H1 (cell line): ENCODE data around the gene UBE2E2. TPM values are rescaled to one million over a fixed set of nuclear protein-coding genes. Genes with fewer than 3 reads are reported as not detected.

ENCODE experiments used
- CTCF ChIA-PET: fragments of 300-600 bp; sonication (Branson Sonifier 250); formaldehyde crosslinking; loops from one replicate; lab custom pipeline; 2021; ENCODE audit not compliant: partially characterized antibody; lab: Charles Lee
- POLR2A ChIA-PET: fragments of 300-600 bp; sonication (Branson Sonifier 250); formaldehyde crosslinking; loops from one replicate; lab custom pipeline; 2021; ENCODE audit warnings: inconsistent platforms; ENCODE audit not compliant: partially characterized antibody; lab: Charles Lee
- DNase-seq, 2 experiments: peaks; one replicate each; pipeline versions ENCODE4 v3.0.0 to v3.0.0-alpha.2; 2010 to 2022; ENCODE audit warnings: low spot score in 2 of 2, low read depth in 1 of 2, mixed read lengths in 1 of 2
- FAIRE-seq: peaks from 2 replicates; lab custom pipeline; 2011; peaks lifted over from hg19 to GRCh38; lab: Jason Lieb, UNC
- H2AFZ ChIP-seq: 2 replicates; pipeline ENCODE4 v1.8.1; 2012; ENCODE audit warnings: low read length, inconsistent platforms
- H2AK5ac ChIP-seq: 2 replicates; pipeline ENCODE4 v1.6.1; 2013; ENCODE audit warnings: low read depth, low read length
- H2BK120ac ChIP-seq: replicated peaks from 2 replicates; pipeline ENCODE3; 2013; ENCODE audit warnings: low read depth, low read length, inconsistent platforms
- H2BK12ac ChIP-seq: 2 replicates; pipeline ENCODE4 v1.6.1; 2013; ENCODE audit warnings: low read depth, low read length
- H2BK15ac ChIP-seq: 2 replicates; pipeline ENCODE4 v1.6.1; 2013; ENCODE audit warnings: low read length
- H2BK20ac ChIP-seq: 2 replicates; pipeline ENCODE4 v1.6.1; 2013; ENCODE audit warnings: low read length
- H2BK5ac ChIP-seq: 2 replicates; pipeline ENCODE4 v1.6.1; 2013; ENCODE audit warnings: low read depth, low read length
- H3K14ac ChIP-seq: 2 replicates; pipeline ENCODE4 v1.6.1; 2013; ENCODE audit warnings: inconsistent platforms; ENCODE audit not compliant: insufficient read length
- H3K18ac ChIP-seq: 2 replicates; pipeline ENCODE4 v1.6.1; 2013; ENCODE audit warnings: low read length; ENCODE audit errors: extremely low read depth
- H3K23ac ChIP-seq: 2 replicates; pipeline ENCODE4 v1.6.1; 2013; ENCODE audit warnings: inconsistent platforms; ENCODE audit not compliant: insufficient read length
- H3K23me2 ChIP-seq: 2 replicates; pipeline ENCODE4 v1.6.1; 2013; ENCODE audit warnings: low read depth, low read length
- H3K27ac ChIP-seq: 2 replicates; pipeline ENCODE4 v1.6.1; 2011; ENCODE audit warnings: low read depth, low read length, inconsistent platforms
- H3K27me3 ChIP-seq, 4 experiments: replicated peaks in 1 of 4; 1 replicate in 1 of 4; 2 replicates in 3 of 4; pipeline versions ENCODE4 v1.6.1 to v1.8.1; 2011 to 2013; ENCODE audit warnings: low read length in 3 of 4, mild to moderate bottlenecking in 3 of 4, inconsistent platforms in 2 of 4, mixed read lengths in 2 of 4, moderate library complexity in 1 of 4; ENCODE audit not compliant: control insufficient read depth in 3 of 4, insufficient read depth in 3 of 4; ENCODE audit errors: extremely low read depth in 1 of 4
- H3K36me3 ChIP-seq, 4 experiments: 2 replicates each; pipeline versions ENCODE4 v1.6.1 to v1.8.1; 2011 to 2013; ENCODE audit warnings: mild to moderate bottlenecking in 4 of 4, low read length in 3 of 4, moderate library complexity in 2 of 4, control low read depth in 1 of 4, inconsistent platforms in 1 of 4; ENCODE audit not compliant: insufficient read depth in 4 of 4, control insufficient read depth in 2 of 4
- H3K4ac ChIP-seq: replicated peaks from 2 replicates; pipeline ENCODE3; 2013; ENCODE audit warnings: low read length, low read depth, mixed read lengths, inconsistent platforms; ENCODE audit not compliant: insufficient read length
- H3K4me1 ChIP-seq, 4 experiments: replicated peaks in 1 of 4; 1 replicate in 1 of 4; 2 replicates in 3 of 4; pipeline versions ENCODE4 v1.6.1 to v1.8.1; 2011 to 2013; ENCODE audit warnings: low read length in 3 of 4, inconsistent platforms in 2 of 4, mixed read lengths in 1 of 4; ENCODE audit not compliant: insufficient read depth in 4 of 4, control insufficient read depth in 3 of 4
- H3K4me2 ChIP-seq, 2 experiments: 2 replicates each; pipeline versions ENCODE4 v1.6.1 to v1.8.1; 2011 to 2013; ENCODE audit warnings: low read depth in 2 of 2, low read length in 2 of 2, control low read depth in 1 of 2, inconsistent platforms in 1 of 2, mild to moderate bottlenecking in 1 of 2; ENCODE audit not compliant: insufficient read depth in 1 of 2
- H3K4me3 ChIP-seq, 4 experiments: fragments of 200-600, 300-600 bp in 1 of 4; sonication (generic), shearing (Covaris generic), sonication (Bioruptor Twin) in 1 of 4; 2 replicates each; pipeline versions ENCODE4 v1.5.1 to v1.8.1; 2011 to 2016; ENCODE audit warnings: low read length in 4 of 4, low read depth in 3 of 4, control low read depth in 2 of 4, inconsistent platforms in 2 of 4, mild to moderate bottlenecking in 2 of 4, mixed read lengths in 1 of 4, moderate library complexity in 1 of 4; ENCODE audit not compliant: insufficient read depth in 2 of 4; ENCODE audit errors: extremely low read depth in 1 of 4
- H3K56ac ChIP-seq: replicated peaks from 2 replicates; pipeline ENCODE3; 2013; ENCODE audit warnings: low read depth, mild to moderate bottlenecking, mixed read lengths, low read length, inconsistent platforms; ENCODE audit not compliant: insufficient read length
- H3K79me1 ChIP-seq: 2 replicates; pipeline ENCODE4 v1.6.1; 2013; ENCODE audit warnings: low read depth, low read length, control low read depth
- H3K79me2 ChIP-seq, 2 experiments: 2 replicates each; pipeline versions ENCODE4 v1.6.1 to v1.8.1; 2012 to 2013; ENCODE audit warnings: low read length in 2 of 2, mild to moderate bottlenecking in 2 of 2, inconsistent platforms in 1 of 2; ENCODE audit not compliant: insufficient read depth in 2 of 2, control insufficient read depth in 1 of 2
- H3K9ac ChIP-seq, 4 experiments: replicated peaks in 1 of 4; 1 replicate in 1 of 4; 2 replicates in 3 of 4; pipeline versions ENCODE4 v1.6.1 to v1.8.1; 2011 to 2013; ENCODE audit warnings: low read depth in 3 of 4, low read length in 3 of 4, control low read depth in 2 of 4, mild to moderate bottlenecking in 2 of 4, moderate library complexity in 2 of 4, inconsistent platforms in 1 of 4; ENCODE audit errors: extremely low read depth in 1 of 4
- H3K9me3 ChIP-seq, 2 experiments: 2 replicates each; pipeline versions ENCODE4 v1.6.1 to v1.8.1; 2012 to 2013; ENCODE audit warnings: mild to moderate bottlenecking in 2 of 2, moderate library complexity in 2 of 2, control low read depth in 1 of 2, inconsistent platforms in 1 of 2, low read depth in 1 of 2, low read length in 1 of 2, mixed read lengths in 1 of 2; ENCODE audit not compliant: insufficient read depth in 2 of 2
- H4K20me1 ChIP-seq, 2 experiments: replicated peaks in 1 of 2; 2 replicates each; pipeline versions ENCODE3 to v1.8.1; 2011 to 2013; ENCODE audit warnings: inconsistent platforms in 2 of 2, low read length in 2 of 2, mild to moderate bottlenecking in 1 of 2; ENCODE audit not compliant: insufficient read depth in 2 of 2, control insufficient read depth in 1 of 2
- H4K5ac ChIP-seq: 2 replicates; pipeline ENCODE4 v1.6.1; 2013; ENCODE audit warnings: low read length, low read depth, mixed read lengths, inconsistent platforms; ENCODE audit not compliant: insufficient read length
- H4K8ac ChIP-seq: 2 replicates; pipeline ENCODE4 v1.8.0; 2013; ENCODE audit warnings: mild to moderate bottlenecking, moderate library complexity, low read length, inconsistent platforms; ENCODE audit not compliant: insufficient read depth; ENCODE audit errors: extremely low read depth
- H4K91ac ChIP-seq: replicated peaks from 2 replicates; pipeline ENCODE3; 2013; ENCODE audit warnings: low read length, mixed read lengths, inconsistent platforms; ENCODE audit not compliant: insufficient read length
- CHD2 ChIP-seq: IDR thresholded peaks from 2 replicates; pipeline ENCODE4 v1.6.1; 2012; ENCODE audit warnings: low read length, improper control_type of control experiment
- CTBP2 ChIP-seq: IDR thresholded peaks from 2 replicates; pipeline ENCODE4 v1.7.0; 2011; ENCODE audit warnings: borderline replicate concordance, mild to moderate bottlenecking, moderate library complexity, mixed read lengths, low read length; ENCODE audit not compliant: insufficient read depth, insufficient read length
- EZH2 ChIP-seq: fragments of 200-600 bp; sonication (generic); IDR thresholded peaks from 2 replicates; pipeline ENCODE4 v1.7.1; 2012; ENCODE audit warnings: low read depth, mild to moderate bottlenecking, moderate library complexity, low read length, inconsistent platforms; ENCODE audit not compliant: severe bottlenecking
- FOSL1 ChIP-seq: IDR thresholded peaks from 2 replicates; pipeline ENCODE4 v1.6.1; 2011; ENCODE audit warnings: mild to moderate bottlenecking, low read depth, low read length, moderate library complexity; ENCODE audit not compliant: insufficient read depth
- RBBP5 ChIP-seq: IDR thresholded peaks from 2 replicates; pipeline ENCODE4 v1.7.1; 2012; ENCODE audit warnings: low read depth, mild to moderate bottlenecking, inconsistent platforms, low read length, moderate library complexity, borderline replicate concordance
- RNF2 ChIP-seq: fragments of 200-900, 300-1000 bp; sonication (generic); IDR thresholded peaks from 2 replicates; pipeline ENCODE4 v1.7.1; 2016; ENCODE audit warnings: borderline replicate concordance, low read depth, mild to moderate bottlenecking, antibody characterized with exemption, low read length; ENCODE audit not compliant: poor library complexity, severe bottlenecking; ENCODE audit errors: missing control alignments
- SRF ChIP-seq: IDR thresholded peaks from 2 replicates; pipeline ENCODE4 v1.6.1; 2011; ENCODE audit warnings: mild to moderate bottlenecking, low read depth, low read length, moderate library complexity
- WGBS, 2 experiments: shearing (Covaris generic) in 1 of 2; methylation state at CpG; one replicate each; pipeline versions ENCODE4 v1.1.6 to v1.1.7; 2013 to 2015; ENCODE audit warnings: low lambda C conversion rate in 2 of 2, mixed read lengths in 2 of 2, inconsistent platforms in 1 of 2, low coverage in 1 of 2, missing lambda C conversion rate in 1 of 2; ENCODE audit not compliant: insufficient replicate concordance in 2 of 2, insufficient coverage in 1 of 2, insufficient read length in 1 of 2; ENCODE audit errors: extremely low coverage in 1 of 2, missing lambda C conversion rate in 1 of 2; 5-methylcytosine and 5-hydroxymethylcytosine counted together
- polyA plus RNA-seq, 7 experiments: library from polyadenylated mRNA; depleted of rRNA in 3 of 7; stranded (reverse) in 5 of 7; unstranded in 2 of 7; fragments of >200 nt in 5 of 7; fragments of 200-250 nt in 2 of 7; gene quantifications; 1 replicate in 5 of 7; 2 replicates in 1 of 7; 4 replicates in 1 of 7; pipeline versions ENCODE4 v1.2.1 to v1.2.3, GENCODE V29; 2011 to 2013; ENCODE audit warnings: missing spikeins in 2 of 7, mixed read lengths in 2 of 7
- total RNA-seq: library from RNA; stranded (reverse); fragmentation: NEBNext Ultra II Directional; extraction: Animal tissue kit (Norgen Biotek cat#: 25700); gene quantifications from 2 replicates; pipeline ENCODE4 v1.2.1, GENCODE V29; 2021
- TF ChIP-seq, protein P1 (sequence below): IDR thresholded peaks from 2 replicates; pipeline ENCODE4 v1.6.1; 2011; ENCODE audit warnings: low read length, improper control_type of control experiment

Gene UBE2E2
- total and polyA plus RNA-seq, 2 of the 8 experiments (the other 6 are each of a cell fraction or from before 2014, with no cell fraction given), result 57.6 to 70.6 TPM

DNA sequence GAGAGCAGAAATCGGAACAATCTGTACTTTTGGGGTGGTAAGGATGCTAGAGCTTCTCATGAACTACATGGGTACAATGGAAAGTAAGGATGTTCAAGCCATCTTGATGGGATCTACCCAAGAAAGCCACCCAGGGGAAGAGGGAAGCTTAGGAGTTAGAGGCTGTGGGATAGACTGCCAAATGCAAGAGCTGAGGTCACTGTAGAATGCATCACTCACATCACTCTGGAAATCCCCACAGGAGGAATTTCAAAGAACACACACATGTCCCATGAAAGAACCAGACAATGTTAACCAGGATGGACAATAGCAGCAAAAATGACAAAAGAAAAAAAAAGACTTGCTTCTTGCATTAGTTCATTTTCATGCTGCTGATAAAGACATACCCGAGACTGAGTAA is 32.8 kb upstream of the UBE2E2 start:
- TF ChIP-seq FOSL1, result no peak
- TF ChIP-seq CHD2, result no peak
- no peak for TF ChIP-seq EZH2
- TF ChIP-seq CTBP2, result no peak
- no peak for TF ChIP-seq RBBP5
- no peak for TF ChIP-seq RNF2
- no peak for TF ChIP-seq SRF
- TF ChIP-seq, protein P1, sequence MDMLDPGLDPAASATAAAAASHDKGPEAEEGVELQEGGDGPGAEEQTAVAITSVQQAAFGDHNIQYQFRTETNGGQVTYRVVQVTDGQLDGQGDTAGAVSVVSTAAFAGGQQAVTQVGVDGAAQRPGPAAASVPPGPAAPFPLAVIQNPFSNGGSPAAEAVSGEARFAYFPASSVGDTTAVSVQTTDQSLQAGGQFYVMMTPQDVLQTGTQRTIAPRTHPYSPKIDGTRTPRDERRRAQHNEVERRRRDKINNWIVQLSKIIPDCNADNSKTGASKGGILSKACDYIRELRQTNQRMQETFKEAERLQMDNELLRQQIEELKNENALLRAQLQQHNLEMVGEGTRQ, result no peak
- TF ChIP-seq, all 59 proteins: peak for 0
- Histone ChIP-seq H3K23ac (no peak overlapping the region), H2BK15ac (no peak overlapping the region), H4K20me1 (no peaks in the 10 kb centered on the region), H2BK12ac (no peak overlapping the region), H3K79me2 (no peaks in the 10 kb centered on the region), H3K4me1 (peaks cover 0 to 4% (median 0%) of the 10 kb centered on the region in 4 experiments; a peak in 1 of 7 replicates), H2AK5ac (no peak overlapping the region), H3K4me2 (no peak overlapping the region), H3K9ac (no peak overlapping the region), H3K4ac (no peak overlapping the region), H3K9me3 (no peaks in the 10 kb centered on the region), H3K18ac (no peak overlapping the region), H4K5ac (no peak overlapping the region), H2BK20ac (no peak overlapping the region), H3K79me1 (no peaks in the 10 kb centered on the region), H2AFZ (no peak overlapping the region), H3K27ac (no peak overlapping the region), H3K56ac (no peak overlapping the region), H3K4me3 (no peak overlapping the region), H3K14ac (no peak overlapping the region), H2BK5ac (no peak overlapping the region), H3K36me3 (no peaks in the 10 kb centered on the region), H3K27me3 (no peaks in the 10 kb centered on the region), H4K8ac (no peak overlapping the region), H2BK120ac (no peak overlapping the region), H4K91ac (no peak overlapping the region), H3K23me2 (no peaks in the 10 kb centered on the region; the same call in 1 of the 2 replicates)
- POLR2A ChIA-PET, result no interaction called here
- FAIRE-seq, result no peak
- 79% methylated on average over 2 of the region's 2 CpGs; no CpG with 5 or more reads in 1 of the 2 experiments for WGBS, 2 experiments
- DNase-seq, result no peak
- CTCF ChIA-PET, result no interaction called here
